Hepatocyte (in vitro differentiated cells): ENCODE results near the gene FMNL3. TPM values are rescaled to one million over a fixed set of nuclear protein-coding genes. Genes with fewer than 3 reads are reported as not detected.
A peak's percentile ranks its signal among the peaks of the same experiment; 100 is the strongest.

Source experiments
- DNase-seq: peaks from one replicate; pipeline ENCODE4 v3.0.0-alpha.2; 2016; ENCODE audit warnings: low spot score
- H2AFZ ChIP-seq: fragments of 200-600 bp; sonication (generic); 2 replicates; pipeline ENCODE4 v1.6.0; 2016; ENCODE audit warnings: antibody characterized with exemption, mild to moderate bottlenecking
- H3K27ac ChIP-seq: fragments of 200-600 bp; sonication (generic); 2 replicates; pipeline ENCODE4 v1.5.1; 2016; ENCODE audit warnings: mild to moderate bottlenecking
- H3K27me3 ChIP-seq: fragments of 200-600 bp; sonication (generic); 2 replicates; pipeline ENCODE4 v1.6.1; 2016
- H3K36me3 ChIP-seq: fragments of 200-600 bp; sonication (generic); replicated peaks from 2 replicates; pipeline ENCODE4 v1.5.1; 2016; ENCODE audit warnings: low read depth; ENCODE audit not compliant: insufficient read depth
- H3K4me1 ChIP-seq: fragments of 200-600 bp; sonication (generic); 2 replicates; pipeline ENCODE4 v1.5.1; 2016; ENCODE audit warnings: mild to moderate bottlenecking, moderate library complexity; ENCODE audit not compliant: insufficient read depth
- H3K4me2 ChIP-seq: fragments of 200-600 bp; sonication (generic); 2 replicates; pipeline ENCODE4 v1.6.0; 2016
- H3K4me3 ChIP-seq: fragments of 200-600 bp; sonication (generic); 2 replicates; pipeline ENCODE4 v1.5.1; 2016; ENCODE audit warnings: mild to moderate bottlenecking
- H3K79me2 ChIP-seq: fragments of 200-600 bp; sonication (generic); 2 replicates; pipeline ENCODE4 v1.6.0; 2017; ENCODE audit warnings: mild to moderate bottlenecking
- H3K9me2 ChIP-seq: fragments of 200-600 bp; sonication (generic); replicated peaks from 2 replicates; pipeline ENCODE4 v1.6.0; 2017; ENCODE audit warnings: mild to moderate bottlenecking; ENCODE audit not compliant: insufficient read depth
- H3K9me3 ChIP-seq: fragments of 200-600 bp; sonication (generic); 2 replicates; pipeline ENCODE4 v1.5.1; 2016; ENCODE audit warnings: low read depth, mild to moderate bottlenecking
- H4K20me1 ChIP-seq: fragments of 200-600 bp; sonication (generic); 2 replicates; pipeline ENCODE4 v1.6.0; 2016; ENCODE audit warnings: mild to moderate bottlenecking; ENCODE audit not compliant: insufficient read depth, poor library complexity, severe bottlenecking
- CTCF ChIP-seq: fragments of 200-600 bp; sonication (generic); IDR thresholded peaks from 2 replicates; pipeline ENCODE4 v1.5.1; 2016; ENCODE audit warnings: antibody characterized with exemption, mild to moderate bottlenecking; ENCODE audit not compliant: poor library complexity
- EZH2 ChIP-seq: fragments of 200-600 bp; sonication (generic); IDR thresholded peaks from 2 replicates; pipeline ENCODE4 v1.6.1; 2016; ENCODE audit warnings: antibody characterized with exemption, mild to moderate bottlenecking, borderline replicate concordance
- EZH2phosphoT487 ChIP-seq: fragments of 200-600 bp; sonication (generic); IDR thresholded peaks from one replicate; pipeline ENCODE4 v1.6.1; 2018; ENCODE audit warnings: antibody characterized with exemption, mild to moderate bottlenecking, low read depth, moderate library complexity; ENCODE audit not compliant: unreplicated experiment, severe bottlenecking
- WGBS: methylation state at CpG from one replicate; pipeline ENCODE4 v1.1.6; 2016; ENCODE audit warnings: low lambda C conversion rate; ENCODE audit errors: missing lambda C conversion rate; 5-methylcytosine and 5-hydroxymethylcytosine counted together
- polyA plus RNA-seq: library from polyadenylated mRNA; unstranded; fragments of >200 nt; fragmentation: Nextera tagmentation; extraction: Ambion mirVana; gene quantifications from 2 replicates; pipeline ENCODE4 v1.2.1, GENCODE V29; 2016
- total RNA-seq: library from RNA; depleted of rRNA; stranded (reverse); fragments of >200 nt; gene quantifications from 2 replicates; pipeline ENCODE4 v1.2.3, GENCODE V29; 2014

Gene FMNL3
- total and polyA plus RNA-seq, 2 experiments from 2014 or later = 5.8 to 8.3 TPM

GRCh38 chr12:49621651-49622500, 85.3 kb downstream of the FMNL3 start:
- WGBS = 55% methylated on average over 27 of the region's 33 CpGs
- Histone ChIP-seq H3K79me2 (no peaks in the 10 kb centered on the region), H2AFZ (peak overlapping the region; percentile 89), H3K4me1 (peaks cover 10% of the 10 kb centered on the region), H3K9me3 (no peaks in the 10 kb centered on the region), H3K9me2 (no peaks in the 10 kb centered on the region), H3K27ac (peak overlapping the region; percentile 92), H3K27me3 (no peaks in the 10 kb centered on the region), H4K20me1 (no peaks in the 10 kb centered on the region), H3K36me3 (no peaks in the 10 kb centered on the region), H3K4me2 (peak overlapping the region; percentile 90), H3K4me3 (peak overlapping the region; percentile 87)
- no peak for DNase-seq
- TF ChIP-seq EZH2 (no peak), CTCF (no peak), EZH2phosphoT487 (no peak)

DNA sequence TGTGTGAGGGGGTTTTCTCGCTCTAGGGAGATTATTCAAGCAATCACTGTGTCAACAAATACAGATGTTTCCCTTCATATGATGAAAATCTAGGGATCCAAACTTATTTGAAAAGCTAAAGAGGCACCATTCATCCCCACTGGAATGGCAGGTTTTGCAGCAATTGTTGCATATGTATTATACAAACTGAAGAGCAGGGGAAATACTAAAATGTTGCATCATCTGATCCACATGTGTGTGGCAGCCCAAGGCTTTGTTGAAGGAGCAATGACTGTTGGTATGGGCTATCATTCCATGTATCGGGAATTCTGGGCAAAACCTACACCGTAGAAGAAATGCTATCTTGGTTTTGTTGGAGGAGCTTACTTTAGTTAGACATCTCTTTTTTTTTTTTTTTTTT, 87.9 kb downstream of the FMNL3 start:
- Histone ChIP-seq H3K36me3 (no peaks in the 10 kb centered on the region), H3K4me2 (no peak overlapping the region), H4K20me1 (no peaks in the 10 kb centered on the region), H3K27me3 (no peaks in the 10 kb centered on the region), H3K79me2 (no peaks in the 10 kb centered on the region), H2AFZ (no peak overlapping the region), H3K9me3 (no peaks in the 10 kb centered on the region), H3K27ac (no peak overlapping the region), H3K4me1 (peaks cover 10% of the 10 kb centered on the region), H3K9me2 (no peaks in the 10 kb centered on the region), H3K4me3 (no peak overlapping the region)
- 81% methylated on average over 3 of the region's 3 CpGs for WGBS
- no peak for TF ChIP-seq EZH2
- TF ChIP-seq EZH2phosphoT487 = no peak
- TF ChIP-seq CTCF = no peak
- no peak for DNase-seq

DNA sequence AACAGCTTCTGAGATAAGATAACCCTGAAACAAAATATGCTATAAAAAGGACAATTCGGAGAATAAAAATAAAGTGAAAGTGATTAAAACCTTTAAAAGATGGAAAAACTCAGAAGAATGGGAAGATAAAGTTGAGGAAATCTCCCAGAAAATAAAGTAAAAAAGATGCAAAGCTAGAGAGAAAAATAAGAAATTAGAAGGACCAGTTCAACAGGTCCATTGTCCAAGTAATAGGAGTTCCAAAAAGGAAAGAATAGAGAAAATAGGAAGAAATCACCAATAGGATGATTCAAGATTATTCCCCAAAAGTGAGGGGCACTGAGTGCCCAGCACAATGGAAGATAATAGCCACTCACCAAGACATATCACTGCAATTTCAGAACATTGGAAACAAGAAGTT, 88.6 kb downstream of the FMNL3 start:
- H3K4me3 ChIP-seq = no peak overlapping the region
- no peak overlapping the region for H3K27ac ChIP-seq
- no peaks in the 10 kb centered on the region for H3K27me3 ChIP-seq
- no peaks in the 10 kb centered on the region for H4K20me1 ChIP-seq
- no peaks in the 10 kb centered on the region for H3K9me2 ChIP-seq
- no peaks in the 10 kb centered on the region for H3K79me2 ChIP-seq
- TF ChIP-seq EZH2phosphoT487 (no peak), EZH2 (no peak), CTCF (no peak)
- no peak overlapping the region for H2AFZ ChIP-seq
- no peaks in the 10 kb centered on the region for H3K9me3 ChIP-seq
- H3K4me1 ChIP-seq = peaks cover 10% of the 10 kb centered on the region
- no peak for DNase-seq
- H3K4me2 ChIP-seq = no peak overlapping the region
- no peaks in the 10 kb centered on the region for H3K36me3 ChIP-seq
- 50% methylated on average over 1 of the region's 1 CpG for WGBS
